Activated CD4-positive, CD25-positive, alpha-beta regulatory T cell treated with anti-CD3 and anti-CD28 coated beads, Interleukin-2, amount 50 U/mL, for 16 hours (primary cell): ENCODE results near the gene MXD4.
A peak's percentile ranks its signal among the peaks of the same experiment; 100 is the strongest.
"Not testable (repeated sequence)": the region's sequence is repeated elsewhere in the genome, so short reads cannot be mapped to it uniquely, and the experiment has no call there.

Source experiments
- DNase-seq: peaks from one replicate; pipeline ENCODE4 v3.0.0-alpha.2; 2020; ENCODE audit warnings: low read depth, low spot score

MXD4 gene

DNA sequence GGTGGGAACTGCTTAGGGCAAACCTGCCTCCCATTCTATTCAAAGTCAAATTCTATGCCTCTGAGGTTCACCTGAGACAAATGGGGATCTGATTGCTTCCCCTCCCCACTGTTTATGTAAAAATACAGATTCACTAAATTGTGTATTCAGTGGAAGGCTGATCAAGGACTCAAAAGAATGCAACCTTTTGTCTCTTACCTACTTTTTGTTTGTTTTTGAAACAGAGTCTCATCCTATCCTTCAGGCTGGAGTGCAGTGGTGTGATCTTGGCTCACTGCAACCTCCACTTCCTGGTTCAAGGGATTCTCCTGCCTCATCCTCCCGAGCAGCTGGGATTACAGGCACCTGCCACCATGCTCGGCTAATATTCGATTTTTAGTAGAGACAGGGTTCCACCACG lies 40.5 kb downstream of the MXD4 start:
- DNase-seq: not testable (repeated sequence)

DNA sequence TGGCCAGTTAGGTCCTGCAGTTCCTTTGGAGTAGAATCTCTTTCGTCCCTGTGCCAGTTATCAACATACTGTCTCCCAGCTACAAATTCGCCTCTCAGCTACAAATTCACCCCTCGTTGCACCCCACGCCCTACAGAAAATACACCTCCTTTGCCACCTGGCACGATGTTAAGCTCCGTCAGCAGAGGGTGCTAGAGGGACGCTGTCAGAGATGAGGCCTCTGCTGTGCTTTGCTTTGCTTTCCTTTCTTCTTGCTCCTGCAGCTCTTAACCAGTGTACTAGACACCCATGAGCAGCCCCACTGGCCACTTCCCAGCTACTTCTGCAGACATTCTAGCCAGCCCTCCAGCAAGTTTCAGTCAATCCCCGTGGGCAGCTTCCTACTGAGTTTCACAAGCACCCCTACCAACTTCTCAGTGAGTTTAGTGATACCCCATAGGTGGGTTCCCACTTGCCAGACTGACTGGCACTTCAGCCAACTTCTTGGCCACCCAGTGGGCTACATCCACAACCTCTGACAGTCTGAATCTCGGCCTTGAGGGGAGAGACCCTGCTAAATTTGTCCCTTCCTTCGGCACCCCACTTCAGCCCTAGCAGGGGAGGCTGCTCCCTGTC lies 41.8 kb downstream of the MXD4 start:
- DNase-seq: peak; percentile 47

GRCh38 chr4:2219233-2219760 lies 42.6 kb downstream of the MXD4 start:
- DNase-seq: no peak

- no peak for DNase-seq
These were observed 43.5 kb downstream of the MXD4 start for GRCh38 chr4:2218436-2218835.

- no peak for DNase-seq
These were observed 44.2 kb downstream of the MXD4 start for GRCh38 chr4:2217726-2218125.

DNA sequence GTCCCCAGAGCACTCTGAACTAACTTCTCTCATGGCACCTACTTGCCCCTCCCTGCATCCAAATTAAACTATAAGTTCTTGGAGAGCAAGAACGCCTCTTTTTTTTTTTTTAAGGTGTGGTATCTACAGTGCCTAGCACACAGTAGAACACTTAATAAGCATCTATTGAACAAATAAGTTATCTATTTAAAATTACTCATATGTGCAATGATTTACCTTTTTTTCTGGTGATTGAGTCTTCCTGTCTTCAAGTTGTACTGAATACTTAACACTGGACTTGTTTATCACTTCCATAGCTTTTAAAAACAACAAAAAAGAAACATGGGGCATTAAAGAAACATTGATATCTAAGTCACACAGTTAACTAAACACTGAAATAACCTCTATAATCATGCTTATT lies 49.1 kb downstream of the MXD4 start:
- DNase-seq: no peak

DNA sequence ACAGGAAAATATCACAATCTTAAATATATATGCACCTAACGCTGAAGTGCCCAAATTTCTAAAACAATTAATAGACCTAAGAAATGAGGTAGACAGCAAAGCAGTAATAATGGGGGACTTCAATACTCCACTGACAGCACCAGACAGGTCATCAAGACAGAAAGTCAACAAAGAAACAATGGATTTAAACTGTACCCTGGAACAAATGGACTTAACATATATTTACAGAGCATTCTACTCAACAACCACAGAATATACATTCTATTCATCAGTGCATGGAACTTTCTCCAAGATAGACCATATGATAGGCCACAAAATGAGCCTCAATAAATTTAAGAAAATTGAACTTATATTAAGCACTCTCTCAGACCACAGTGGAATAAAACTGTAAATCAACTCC lies 59.1 kb downstream of the MXD4 start:
- not testable (repeated sequence) for DNase-seq
